HG03045 (cell line): ENCODE measurements around the gene DHFR2.
"Not testable (repeated sequence)": the region's sequence is repeated elsewhere in the genome, so short reads cannot be mapped to it uniquely, and the experiment has no call there.

Source experiments
- ATAC-seq: cut with Tn5 transposase; IDR thresholded peaks from one replicate; pipeline ENCODE4 v1.9.1; 2021; ENCODE audit warnings: mild to moderate bottlenecking, moderate library complexity; ENCODE audit not compliant: unreplicated experiment

Gene DHFR2

DNA sequence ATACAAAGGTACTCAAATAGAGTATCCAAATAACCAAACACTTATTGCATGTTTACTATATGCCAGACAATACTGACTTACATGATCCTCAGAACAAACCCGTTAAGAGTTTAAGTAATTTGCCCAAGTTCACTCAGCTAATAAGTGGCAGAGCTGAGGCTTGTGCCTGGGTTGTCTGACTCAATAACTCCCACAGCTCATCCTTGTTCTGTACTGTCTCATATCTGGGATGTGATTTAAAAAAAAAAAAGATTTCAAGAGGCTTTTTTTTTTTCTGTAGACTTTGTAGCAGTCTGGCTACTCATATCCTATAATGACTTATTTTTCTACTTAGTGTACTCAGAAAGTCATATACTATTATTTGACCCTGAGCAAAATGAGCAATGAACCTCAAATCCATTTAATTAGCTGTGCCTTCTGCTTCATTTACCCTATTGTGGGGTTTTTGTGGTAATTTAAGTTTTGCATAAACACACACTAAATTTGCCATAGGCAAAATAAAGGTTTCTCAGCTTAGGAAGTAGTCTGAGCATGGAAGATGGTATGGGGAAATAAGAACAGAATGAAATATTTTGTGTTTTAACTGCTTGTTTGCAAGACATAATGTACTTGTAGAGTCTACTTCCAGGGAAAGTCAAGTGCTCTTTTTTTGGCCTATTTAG is 3.2 kb upstream of the DHFR2 start:
- no peak for ATAC-seq

- no peak for ATAC-seq
Observed at GRCh38 chr3:94065122-94065521, 2.4 kb upstream of the DHFR2 start.

DNA sequence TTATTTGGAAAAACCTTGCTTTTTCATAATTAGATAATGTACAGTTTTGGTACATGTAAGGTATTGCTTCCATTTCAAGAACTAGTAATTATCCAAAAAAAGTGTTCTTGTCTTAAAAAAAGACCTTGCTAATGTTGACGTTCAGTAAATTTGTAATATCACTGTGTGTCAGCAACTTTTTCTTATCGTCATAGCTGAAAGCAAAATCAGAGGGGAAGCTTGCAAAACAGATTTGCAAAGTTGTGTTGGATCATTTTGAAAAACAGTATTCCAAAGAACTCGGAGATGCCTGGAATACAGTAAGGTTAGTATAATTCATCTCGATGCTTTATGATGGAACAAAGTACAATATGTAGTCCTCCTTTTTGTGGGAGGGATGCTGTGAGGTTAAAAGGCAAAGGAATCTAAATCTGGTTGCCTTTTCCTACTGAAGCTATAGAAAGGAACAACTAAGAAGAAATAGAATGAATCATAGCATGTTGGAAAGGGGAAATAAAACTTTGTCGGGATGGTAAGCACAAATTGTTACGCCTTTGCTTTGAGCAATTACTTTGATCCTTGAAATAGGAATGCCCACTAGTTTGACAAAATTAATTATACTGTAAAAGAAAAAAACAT is 1.6 kb upstream of the DHFR2 start:
- no peak for ATAC-seq

GRCh38 chr3:94063496-94064119 is 892 bp upstream of the DHFR2 start:
- no peak for ATAC-seq

DNA sequence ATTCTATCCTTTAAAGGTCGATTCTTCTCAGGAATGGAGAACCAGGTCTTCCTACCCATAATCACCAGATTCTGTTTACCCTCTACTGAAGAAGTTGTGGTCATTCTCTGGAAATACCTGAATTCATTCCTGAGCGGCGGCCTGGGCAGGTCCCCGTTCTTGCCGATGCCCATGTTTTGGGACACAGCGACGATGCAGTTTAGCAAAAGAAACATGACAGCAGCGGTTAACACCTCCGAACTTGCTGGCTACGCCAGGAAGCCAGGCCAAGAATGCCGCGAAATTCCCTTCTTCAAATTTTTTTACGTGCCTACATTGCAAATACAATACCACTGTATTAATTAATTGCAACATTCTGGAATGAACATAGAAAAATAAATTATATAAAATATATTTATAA is 1.4 kb downstream of the DHFR2 start:
- no peak for ATAC-seq

DNA sequence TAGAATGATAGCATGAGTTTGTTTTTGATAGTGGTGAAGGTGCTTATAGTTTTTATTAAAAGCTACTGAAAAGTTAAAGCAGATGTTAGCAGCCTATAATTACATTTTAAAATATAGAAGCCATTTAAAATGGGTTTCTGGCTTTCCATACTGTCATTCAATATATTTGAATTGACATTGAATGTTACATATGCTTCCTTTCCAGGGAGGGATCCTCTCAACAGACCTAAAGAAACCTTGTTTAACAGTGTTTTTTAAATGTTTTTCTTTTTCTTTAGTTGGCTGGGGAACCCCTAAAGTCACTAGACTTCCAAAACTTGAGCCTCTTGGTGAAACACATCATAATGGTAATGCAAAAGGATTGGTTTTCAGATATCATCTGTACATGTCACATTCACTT is 12.2 kb downstream of the DHFR2 start:
- no peak for ATAC-seq

DNA sequence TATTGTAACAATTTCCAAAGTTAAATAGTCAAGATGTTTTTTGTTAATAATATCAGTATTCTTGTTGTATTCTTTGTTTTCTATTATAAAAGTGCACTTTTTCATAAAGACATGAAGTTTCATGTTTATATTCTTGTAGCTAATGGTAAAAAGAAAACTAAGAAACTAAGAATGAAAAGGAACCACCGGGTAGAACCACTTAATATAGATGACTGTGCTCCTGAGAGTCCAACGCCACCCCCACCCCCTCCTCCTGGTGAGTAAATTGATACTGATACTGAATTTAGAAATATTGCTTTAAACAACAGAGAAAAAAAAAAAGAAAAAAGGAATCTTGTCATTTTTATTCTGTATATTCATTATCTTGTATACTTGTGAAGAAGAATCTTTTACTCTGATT is 13.4 kb downstream of the DHFR2 start:
- no peak for ATAC-seq

DNA sequence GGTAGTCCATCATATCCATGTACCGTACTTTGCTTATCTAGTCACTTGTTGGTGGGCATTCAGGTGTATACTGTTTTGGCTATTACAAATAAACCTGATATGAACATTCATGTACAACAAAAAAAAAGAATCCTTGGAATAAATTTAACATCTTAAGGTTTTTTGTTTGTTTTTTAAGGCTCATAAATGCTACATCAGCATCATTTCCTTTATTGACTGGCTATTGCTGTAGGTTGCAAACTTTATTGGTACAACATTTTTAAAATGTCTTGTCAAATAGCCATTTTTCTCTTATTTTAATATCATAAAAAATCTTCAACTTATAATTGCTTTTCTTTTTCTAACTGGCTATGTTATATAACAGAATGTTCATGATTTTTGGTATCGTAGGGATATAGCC is 16.2 kb downstream of the DHFR2 start:
- no peak for ATAC-seq

DNA sequence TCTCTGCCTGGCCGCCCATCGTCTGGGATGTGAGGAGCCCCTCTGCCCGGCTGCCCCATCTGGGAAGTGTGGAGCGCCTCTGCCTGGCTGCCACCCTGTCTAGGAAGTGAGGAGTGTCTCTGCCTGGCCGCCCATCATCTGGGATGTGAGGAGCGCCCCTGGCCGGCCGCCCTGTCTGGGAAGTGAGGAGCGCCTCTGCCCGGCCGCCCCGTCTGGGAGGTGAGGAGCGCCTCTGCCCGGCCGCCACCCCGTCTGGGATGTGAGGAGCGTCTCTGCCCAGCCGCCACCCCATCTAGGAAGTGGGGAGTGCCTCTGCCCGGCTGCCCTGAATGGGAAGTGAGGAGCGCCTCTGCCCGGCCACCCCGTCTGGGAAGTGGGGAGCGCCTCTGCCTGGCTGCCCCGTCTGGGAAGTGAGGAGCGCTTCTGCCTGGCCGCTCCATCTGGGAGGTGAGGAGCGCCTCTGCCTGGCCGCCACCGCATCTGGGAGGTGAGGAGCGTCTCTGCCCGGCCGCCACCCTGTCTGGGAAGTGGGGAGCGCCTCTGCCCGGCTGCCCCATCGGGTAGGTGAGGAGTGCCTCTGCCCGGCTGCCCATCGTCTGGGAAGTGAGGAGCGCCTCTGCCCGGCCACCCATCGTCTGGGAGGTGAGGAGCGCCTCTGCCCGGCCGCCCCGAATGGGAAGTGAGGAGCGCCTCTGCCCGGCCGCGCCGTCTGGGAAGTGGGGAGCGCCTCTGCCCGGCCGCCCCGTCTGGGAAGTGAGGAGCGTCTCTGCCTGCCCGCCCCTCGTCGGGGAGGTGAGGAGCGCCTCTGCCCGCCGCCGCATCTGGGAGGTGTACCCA is 18.4 kb downstream of the DHFR2 start:
- not testable (repeated sequence) for ATAC-seq

GRCh38 chr3:94043285-94043684 is 19.4 kb downstream of the DHFR2 start:
- ATAC-seq = no peak

DNA sequence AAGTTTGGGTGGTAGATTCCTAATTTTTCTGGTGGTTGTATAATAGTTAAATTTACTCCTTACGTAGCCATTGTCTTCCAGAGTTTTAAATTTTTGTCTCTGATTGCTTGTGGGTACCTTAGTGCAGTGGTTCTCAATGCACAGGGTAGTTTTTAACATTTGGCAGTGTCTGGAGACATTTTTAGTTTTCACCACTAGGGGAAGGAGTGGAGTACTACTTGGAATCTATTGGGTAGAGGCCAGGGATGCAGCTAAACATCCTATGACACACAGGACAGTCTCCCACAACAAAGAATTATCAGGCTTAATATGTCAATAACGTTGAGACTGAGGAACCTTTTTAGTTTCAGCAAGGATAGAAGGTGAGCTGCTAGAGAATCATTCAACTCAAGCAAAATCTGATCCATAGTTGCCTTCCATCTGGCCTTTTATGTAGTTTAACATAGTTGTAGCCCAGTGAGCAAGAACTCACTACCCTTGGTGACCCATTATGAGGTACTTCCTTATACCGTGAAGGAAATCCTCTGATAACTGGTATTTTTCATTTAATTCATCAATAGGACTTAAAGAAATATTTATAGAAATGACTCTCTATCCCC is 25.7 kb downstream of the DHFR2 start:
- ATAC-seq = no peak

- ATAC-seq = no peak
Observed at GRCh38 chr3:94028093-94028837, 34.5 kb downstream of the DHFR2 start, which contains the start of gene STX19. TSS of gene STX19 (minus strand) at chr3:94028597. CDS start at chr3:94015269, 13,328 bp downstream.

DNA sequence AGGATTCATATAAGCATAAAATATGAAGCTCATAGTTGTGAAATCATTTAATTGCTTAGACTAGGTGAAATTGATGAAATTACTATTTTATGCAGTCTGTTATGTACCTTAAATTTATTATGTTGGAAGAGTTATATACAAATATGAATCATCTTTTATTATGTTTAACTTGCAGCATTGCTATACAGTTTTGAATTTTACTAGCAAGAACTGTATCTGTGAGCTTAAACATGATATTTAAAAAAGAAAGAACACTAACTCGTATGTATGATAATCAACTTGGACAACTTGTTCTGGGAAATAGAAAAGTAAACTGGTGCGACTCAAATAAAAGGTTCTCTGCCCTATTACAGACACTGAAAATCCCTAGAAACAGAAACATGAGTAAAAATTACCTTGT is 36.1 kb downstream of the DHFR2 start:
- ATAC-seq = no peak

- ATAC-seq = no peak
Observed at GRCh38 chr3:94024385-94024784, 38.3 kb downstream of the DHFR2 start.

DNA sequence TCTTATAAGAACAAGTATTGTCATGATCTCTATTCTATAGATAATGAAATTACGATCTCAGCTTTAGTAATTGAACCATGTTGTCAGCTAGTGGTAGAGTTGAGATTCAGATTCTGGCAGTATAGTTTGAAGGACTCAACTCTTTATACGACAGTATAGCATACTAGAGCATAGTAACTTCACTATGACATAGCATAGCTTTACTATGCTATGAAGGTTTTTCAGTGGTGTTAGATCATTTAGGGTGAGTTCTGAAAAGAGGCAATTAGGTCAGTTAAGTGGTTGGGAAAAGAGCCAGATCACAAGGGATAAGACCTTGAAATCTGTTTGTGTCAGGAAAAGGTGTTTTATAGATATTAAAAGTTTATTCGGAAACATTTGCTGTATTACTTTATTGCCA is 42.4 kb downstream of the DHFR2 start:
- no peak for ATAC-seq

GRCh38 chr3:94019659-94020058 is 43.1 kb downstream of the DHFR2 start:
- ATAC-seq = no peak

- ATAC-seq = no peak
Observed at GRCh38 chr3:94015025-94015424, 47.7 kb downstream of the DHFR2 start.

DNA sequence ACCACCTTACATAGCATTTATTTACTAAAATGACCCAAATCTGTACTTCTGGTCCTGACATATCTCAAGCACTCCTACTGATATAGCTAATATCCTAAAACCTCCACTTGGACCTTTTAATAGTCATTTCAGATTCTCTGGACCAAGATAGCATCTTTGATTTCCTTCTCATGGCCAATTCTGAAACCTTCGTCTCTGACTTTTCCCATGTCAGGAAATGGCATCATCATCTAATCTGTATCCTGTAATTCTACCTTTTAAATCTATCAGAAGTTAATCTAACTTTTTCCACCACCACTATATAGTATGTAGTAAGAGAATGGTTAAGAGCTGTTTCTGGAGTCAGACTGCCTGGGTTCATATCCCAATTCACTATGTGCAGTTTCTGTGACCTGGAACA is 50.5 kb downstream of the DHFR2 start:
- no peak for ATAC-seq

- no peak for ATAC-seq
Observed at GRCh38 chr3:94011233-94011711, 51.4 kb downstream of the DHFR2 start.

DNA sequence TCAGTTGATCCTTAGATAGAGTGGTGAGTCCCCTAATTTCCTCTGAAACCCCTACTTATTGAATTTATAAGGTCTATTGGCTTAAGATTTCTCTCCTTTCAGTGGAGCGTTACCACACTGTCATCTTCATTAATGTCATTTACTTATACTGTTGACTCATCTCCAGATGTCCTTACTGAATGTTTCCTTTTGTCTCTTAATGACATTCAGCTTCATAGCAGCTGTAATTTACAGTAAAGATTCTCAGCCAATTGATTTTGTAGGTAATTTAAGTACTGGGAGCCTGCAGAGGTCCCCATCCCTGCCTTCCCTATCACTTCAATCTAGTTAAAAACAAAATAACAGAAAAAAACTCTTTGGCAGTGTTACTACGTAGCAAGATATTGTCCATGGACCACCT is 53.1 kb downstream of the DHFR2 start:
- ATAC-seq = no peak
